GM12891 (cell line): Measurements from ENCODE around the gene PCNX1.

Source experiments
- PAX5 ChIP-seq: IDR thresholded peaks from 2 replicates; pipeline ENCODE4 v1.6.1; 2011; ENCODE audit warnings: low read length, moderate library complexity, mild to moderate bottlenecking; ENCODE audit not compliant: insufficient read depth, severe bottlenecking
- POLR2A ChIP-seq: IDR thresholded peaks from 2 replicates; pipeline ENCODE4 v1.6.1; 2011; ENCODE audit warnings: low read depth, low read length, control low read depth
- POLR2AphosphoS5 ChIP-seq: IDR thresholded peaks from 2 replicates; pipeline ENCODE4 v1.6.1; 2011; ENCODE audit warnings: low read depth, low read length, control low read depth
- SPI1 ChIP-seq: IDR thresholded peaks from 2 replicates; pipeline ENCODE4 v1.6.1; 2011; ENCODE audit warnings: low read depth, low read length, control low read depth
- TAF1 ChIP-seq: IDR thresholded peaks from 2 replicates; pipeline ENCODE4 v1.6.1; 2011; ENCODE audit warnings: low read depth, low read length, control low read depth

DNA sequence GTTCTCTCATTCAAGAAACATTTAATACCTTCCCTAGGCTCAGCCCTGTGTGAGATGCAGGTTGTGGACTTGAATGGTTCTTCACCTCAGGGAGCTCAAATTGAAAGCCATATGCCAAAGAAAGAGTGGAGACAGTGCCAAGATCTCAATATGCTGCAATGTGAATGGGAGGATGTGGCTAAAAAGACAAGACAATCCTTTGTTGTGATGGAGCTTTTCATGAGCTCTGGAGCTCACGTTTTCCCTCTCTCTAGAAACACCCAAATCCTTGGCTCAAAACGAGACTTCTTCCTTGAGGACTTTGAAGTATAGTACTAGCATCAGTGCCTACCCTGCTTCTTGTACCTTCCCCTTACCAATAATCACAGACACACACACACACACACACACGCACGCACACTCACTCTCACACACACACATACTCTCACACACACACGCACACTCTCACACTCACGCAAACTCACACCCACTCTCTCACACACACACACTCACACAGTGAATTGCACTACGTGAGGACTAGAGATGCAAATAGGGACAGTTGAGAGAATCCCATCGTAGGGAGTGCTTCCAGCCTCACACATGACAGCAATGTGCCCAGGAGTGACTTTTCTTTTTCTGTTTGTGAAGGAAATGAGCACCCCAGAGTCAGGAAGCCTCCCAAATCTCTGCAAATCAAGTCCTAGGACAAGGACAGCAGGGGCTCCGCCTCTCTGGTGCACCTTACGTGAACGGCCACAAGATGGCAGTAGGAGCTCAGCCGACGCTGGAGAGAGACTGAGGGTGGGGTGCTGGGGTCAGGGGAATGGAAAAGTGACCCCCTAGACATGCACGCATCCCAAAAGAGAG, 231.4 kb downstream of the PCNX1 start:
- TF ChIP-seq POLR2AphosphoS5 = no peak
- TF ChIP-seq POLR2A = no peak
- TF ChIP-seq TAF1 = no peak
- TF ChIP-seq SPI1 = no peak
- TF ChIP-seq PAX5 = no peak
